HG02938 (cell line): ENCODE measurements around the gene PRR33.

Experiments used
- ATAC-seq: cut with Tn5 transposase; IDR thresholded peaks from one replicate; pipeline ENCODE4 v1.9.1; 2021; ENCODE audit warnings: mild to moderate bottlenecking, moderate library complexity; ENCODE audit not compliant: unreplicated experiment

The PRR33 gene

GRCh38 chr11:1917523-1918435, 26.1 kb upstream of the PRR33 start:
- no peak for ATAC-seq

GRCh38 chr11:1916986-1917522, 25.4 kb upstream of the PRR33 start:
- ATAC-seq, result no peak

- ATAC-seq, result no peak
Measured at GRCh38 chr11:1916132-1916985, 24.7 kb upstream of the PRR33 start.

GRCh38 chr11:1915795-1916131, 24.1 kb upstream of the PRR33 start:
- ATAC-seq, result no peak

- ATAC-seq, result no peak
Measured at GRCh38 chr11:1913271-1914060, 21.8 kb upstream of the PRR33 start.

- ATAC-seq, result no peak
Measured at GRCh38 chr11:1912289-1912878, 20.7 kb upstream of the PRR33 start.

GRCh38 chr11:1909524-1909923, 17.8 kb upstream of the PRR33 start:
- ATAC-seq, result no peak

GRCh38 chr11:1908618-1909017, 16.9 kb upstream of the PRR33 start:
- ATAC-seq, result no peak

- no peak for ATAC-seq
Measured at GRCh38 chr11:1906611-1907423, 15.1 kb upstream of the PRR33 start.

GRCh38 chr11:1906181-1906580, 14.5 kb upstream of the PRR33 start:
- ATAC-seq, result no peak

GRCh38 chr11:1899686-1900085, 8.0 kb upstream of the PRR33 start:
- ATAC-seq, result no peak

- ATAC-seq, result no peak
Measured at GRCh38 chr11:1899090-1899489, 7.4 kb upstream of the PRR33 start.

GRCh38 chr11:1896923-1897322, 5.2 kb upstream of the PRR33 start:
- no peak for ATAC-seq

GRCh38 chr11:1896468-1896867, 4.8 kb upstream of the PRR33 start:
- no peak for ATAC-seq

GRCh38 chr11:1894759-1895158, 3.1 kb upstream of the PRR33 start:
- no peak for ATAC-seq

GRCh38 chr11:1893581-1894359, 2.1 kb upstream of the PRR33 start:
- ATAC-seq, result no peak

- ATAC-seq, result no peak
Measured at GRCh38 chr11:1892558-1892957, 863 bp upstream of the PRR33 start.

GRCh38 chr11:1892116-1892515, 421 bp upstream of the PRR33 start:
- ATAC-seq, result no peak
